Sigmoid colon (tissue), 7 donors: ENCODE data around the gene GRM7. TPM values are rescaled to one million over a fixed set of nuclear protein-coding genes. Genes with fewer than 3 reads are reported as not detected.

Experiments
- DNase-seq: peaks from one replicate; pipeline ENCODE4 v3.0.0-alpha.2; 2019
- H3K27ac ChIP-seq, 4 donors: fragments of 200-600 bp; sonication (generic); one replicate each; pipeline ENCODE4 v1.5.1; 2016 to 2019; ENCODE audit warnings: mild to moderate bottlenecking in 1 of 4
- H3K27me3 ChIP-seq, 3 donors: fragments of 200-600 bp; sonication (generic); one replicate each; pipeline ENCODE4 v1.5.1; 2019; ENCODE audit warnings: mild to moderate bottlenecking in 1 of 3
- H3K36me3 ChIP-seq, 4 donors: fragments of 200-600 bp; sonication (generic); one replicate each; pipeline ENCODE4 v1.5.1; 2016 to 2019
- H3K4me1 ChIP-seq, 4 donors: fragments of 200-600 bp; sonication (generic); one replicate each; pipeline ENCODE4 v1.5.1; 2017 to 2019
- H3K4me3 ChIP-seq, 4 donors: fragments of 200-600 bp; sonication (generic); one replicate each; pipeline ENCODE4 v1.5.1; 2017 to 2019; ENCODE audit warnings: mild to moderate bottlenecking in 2 of 4, moderate library complexity in 1 of 4
- H3K9me3 ChIP-seq, 4 donors: fragments of 200-600 bp in 3 of 4; sonication (generic) in 3 of 4; one replicate each; pipeline versions ENCODE4 v1.5.1 to v1.6.1; 2013 to 2019
- EP300 ChIP-seq, 4 donors: sonication (generic); formaldehyde crosslinking; IDR thresholded peaks; one replicate each; pipeline ENCODE4 v1.6.1; 2017; ENCODE audit warnings: antibody characterized with exemption in 4 of 4
- POLR2A ChIP-seq, 2 donors: fragments of 450-650 bp; IDR thresholded peaks; one replicate each; pipeline ENCODE4 v1.6.1; 2016; ENCODE audit warnings: antibody characterized with exemption in 2 of 2, mild to moderate bottlenecking in 2 of 2, moderate library complexity in 2 of 2
- POLR2AphosphoS5 ChIP-seq, 4 donors: sonication (generic); formaldehyde crosslinking; IDR thresholded peaks; one replicate each; pipeline ENCODE4 v1.6.1; 2017; ENCODE audit warnings: antibody characterized with exemption in 4 of 4
- WGBS, 2 donors: extraction: QIAGEN DNeasy Blood & Tissue Kit; methylation state at CpG; one replicate each; pipeline ENCODE4 v1.1.7; 2013; 5-methylcytosine and 5-hydroxymethylcytosine counted together
- intact Hi-C: fragments of 100-400 bp; cut with DNase I; formaldehyde crosslinking; loops from one replicate; pipeline ENCODE4 v1.15.1; 2023
- polyA plus RNA-seq, 3 donors: library from polyadenylated mRNA; stranded (reverse); fragments of 200-250 nt; gene quantifications; one replicate each; pipeline ENCODE4 v1.2.3, GENCODE V29; 2013
- total RNA-seq, 4 donors: library from RNA; depleted of rRNA; stranded (reverse); fragments of >200 nt; gene quantifications; one replicate each; pipeline ENCODE4 v1.1.0, GENCODE V29; 2016
- TF ChIP-seq, protein P1 (sequence below), 4 experiments: fragments of 450-650 bp in 3 of 4; fragments of 200-600 bp in 1 of 4; IDR thresholded peaks; one replicate each; pipeline ENCODE4 v1.5.1; 2016 to 2019; ENCODE audit warnings: antibody characterized with exemption in 4 of 4, mild to moderate bottlenecking in 3 of 4, moderate library complexity in 2 of 4
- donor health status: healthy with polysubstance abuse.
- donor health status: Bipolar disorder and iron deficiency.
- donor health status: healthy.

Gene GRM7
- total and polyA plus RNA-seq, 7 donors, result 0.09 to 0.71 (median 0.22) TPM; not detected in 3

DNA sequence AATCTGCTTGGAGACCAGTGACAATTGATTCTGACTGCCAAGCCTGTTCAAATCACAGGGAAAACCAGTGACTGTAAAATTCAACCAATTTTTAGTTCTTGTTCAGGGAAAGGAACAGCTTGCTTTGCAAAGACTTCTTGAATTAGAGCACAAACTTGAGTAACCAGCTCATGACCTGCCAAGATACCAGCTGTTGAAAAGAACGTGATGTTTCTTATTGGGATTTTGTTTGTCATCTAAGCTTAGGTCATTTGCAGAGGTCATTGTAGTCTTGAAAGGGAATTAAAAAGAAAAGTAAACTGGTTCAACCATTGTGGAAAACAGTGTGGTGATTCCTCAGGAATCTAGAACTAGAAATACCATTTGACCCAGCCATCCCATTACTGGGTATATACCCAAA, 428.2 kb downstream of the GRM7 start:
- 66 to 73% methylated on average over 1 of the region's 1 CpG for WGBS, 2 donors
- Histone ChIP-seq H3K4me1 (no peaks in the 10 kb centered on the region), H3K27ac (no peak overlapping the region), H3K9me3 (no peaks in the 10 kb centered on the region), H3K27me3 (no peaks in the 10 kb centered on the region), H3K36me3 (no peaks in the 10 kb centered on the region), H3K4me3 (no peak overlapping the region)
- DNase-seq, result no peak
- intact Hi-C loops, result no loop called here
- no peak for TF ChIP-seq POLR2AphosphoS5 (IDR thresholded peaks at IDR 0.05)
- TF ChIP-seq, protein P1, sequence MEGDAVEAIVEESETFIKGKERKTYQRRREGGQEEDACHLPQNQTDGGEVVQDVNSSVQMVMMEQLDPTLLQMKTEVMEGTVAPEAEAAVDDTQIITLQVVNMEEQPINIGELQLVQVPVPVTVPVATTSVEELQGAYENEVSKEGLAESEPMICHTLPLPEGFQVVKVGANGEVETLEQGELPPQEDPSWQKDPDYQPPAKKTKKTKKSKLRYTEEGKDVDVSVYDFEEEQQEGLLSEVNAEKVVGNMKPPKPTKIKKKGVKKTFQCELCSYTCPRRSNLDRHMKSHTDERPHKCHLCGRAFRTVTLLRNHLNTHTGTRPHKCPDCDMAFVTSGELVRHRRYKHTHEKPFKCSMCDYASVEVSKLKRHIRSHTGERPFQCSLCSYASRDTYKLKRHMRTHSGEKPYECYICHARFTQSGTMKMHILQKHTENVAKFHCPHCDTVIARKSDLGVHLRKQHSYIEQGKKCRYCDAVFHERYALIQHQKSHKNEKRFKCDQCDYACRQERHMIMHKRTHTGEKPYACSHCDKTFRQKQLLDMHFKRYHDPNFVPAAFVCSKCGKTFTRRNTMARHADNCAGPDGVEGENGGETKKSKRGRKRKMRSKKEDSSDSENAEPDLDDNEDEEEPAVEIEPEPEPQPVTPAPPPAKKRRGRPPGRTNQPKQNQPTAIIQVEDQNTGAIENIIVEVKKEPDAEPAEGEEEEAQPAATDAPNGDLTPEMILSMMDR (IDR thresholded peaks at IDR 0.05), result no peak
- no peak for TF ChIP-seq EP300 (IDR thresholded peaks at IDR 0.05)
- no peak for TF ChIP-seq POLR2A (IDR thresholded peaks at IDR 0.05)

DNA sequence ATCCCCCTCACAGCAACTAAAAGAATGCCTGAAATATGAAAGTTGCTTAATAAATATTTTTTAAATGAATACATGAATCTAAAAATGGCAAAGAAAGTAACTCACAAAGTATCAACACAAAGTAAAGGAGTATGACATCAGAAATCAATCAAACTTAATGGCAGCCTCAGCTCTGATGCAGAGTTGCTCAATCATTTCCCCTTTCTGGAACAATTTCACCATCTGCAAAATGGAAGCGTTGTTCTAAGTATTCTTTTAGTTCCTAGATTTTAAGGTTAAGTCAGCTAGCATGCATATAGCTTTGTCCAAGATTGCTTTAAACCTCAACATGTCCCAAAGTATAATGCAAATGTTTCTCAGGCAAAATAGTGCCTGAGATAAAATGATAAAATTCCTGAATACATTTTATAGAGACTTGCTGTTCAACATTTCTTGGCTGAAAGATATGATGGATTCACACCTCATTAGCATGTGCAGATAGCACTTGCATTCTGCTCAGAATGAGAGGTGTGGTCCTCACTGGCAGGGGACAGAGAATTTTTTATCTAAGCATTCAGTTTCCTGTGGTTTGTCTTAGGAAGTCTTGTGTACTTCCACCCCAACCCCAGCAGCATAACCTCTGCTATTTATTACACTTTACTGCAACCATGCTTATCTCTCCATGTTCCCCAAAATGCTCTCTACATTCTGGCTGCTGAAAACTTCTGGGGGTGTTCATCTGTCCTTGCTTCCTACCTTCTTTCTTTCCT, 429.3 kb downstream of the GRM7 start:
- H3K36me3 ChIP-seq, result no peaks in the 10 kb centered on the region
- DNase-seq, result no peak
- no peak overlapping the region for H3K27ac ChIP-seq
- H3K27me3 ChIP-seq, result no peaks in the 10 kb centered on the region
- 49 to 83% methylated on average over 1 of the region's 1 CpG for WGBS, 2 donors
- H3K9me3 ChIP-seq, result no peaks in the 10 kb centered on the region
- intact Hi-C loops, result no loop called here
- no peak overlapping the region for H3K4me3 ChIP-seq
- TF ChIP-seq EP300 (IDR thresholded peaks at IDR 0.05) (no peak), POLR2AphosphoS5 (IDR thresholded peaks at IDR 0.05) (no peak), POLR2A (IDR thresholded peaks at IDR 0.05) (no peak)
- TF ChIP-seq, protein P1 (IDR thresholded peaks at IDR 0.05), result no peak
- no peaks in the 10 kb centered on the region for H3K4me1 ChIP-seq

DNA sequence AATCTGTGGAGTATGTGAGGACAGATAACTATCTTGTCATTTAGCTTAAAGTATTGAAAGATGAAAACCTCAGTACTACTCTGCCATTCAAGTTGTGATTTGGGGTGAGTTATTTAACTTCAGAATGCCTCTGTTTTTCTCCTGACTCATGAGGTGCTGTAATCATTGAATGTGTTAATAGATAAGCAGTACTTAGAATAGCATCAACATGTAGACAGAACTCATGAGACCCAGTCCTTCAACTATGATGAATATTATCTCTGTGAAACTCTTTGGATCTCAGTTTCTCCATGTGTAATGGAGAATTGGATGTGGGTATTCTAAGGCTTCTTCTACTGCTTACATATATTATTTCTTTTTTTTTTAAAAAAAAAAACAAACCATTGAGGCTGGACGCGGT, 431.4 kb downstream of the GRM7 start:
- no peaks in the 10 kb centered on the region for H3K27me3 ChIP-seq
- TF ChIP-seq, protein P1 (IDR thresholded peaks at IDR 0.05), result no peak
- no peak overlapping the region for H3K4me3 ChIP-seq
- WGBS, 2 donors, result 94 to 96% methylated on average over 2 of the region's 2 CpGs
- no peak overlapping the region for H3K27ac ChIP-seq
- H3K4me1 ChIP-seq, result no peaks in the 10 kb centered on the region
- intact Hi-C loops, result no loop called here
- H3K9me3 ChIP-seq, result no peaks in the 10 kb centered on the region
- no peaks in the 10 kb centered on the region for H3K36me3 ChIP-seq
- no peak for DNase-seq

DNA sequence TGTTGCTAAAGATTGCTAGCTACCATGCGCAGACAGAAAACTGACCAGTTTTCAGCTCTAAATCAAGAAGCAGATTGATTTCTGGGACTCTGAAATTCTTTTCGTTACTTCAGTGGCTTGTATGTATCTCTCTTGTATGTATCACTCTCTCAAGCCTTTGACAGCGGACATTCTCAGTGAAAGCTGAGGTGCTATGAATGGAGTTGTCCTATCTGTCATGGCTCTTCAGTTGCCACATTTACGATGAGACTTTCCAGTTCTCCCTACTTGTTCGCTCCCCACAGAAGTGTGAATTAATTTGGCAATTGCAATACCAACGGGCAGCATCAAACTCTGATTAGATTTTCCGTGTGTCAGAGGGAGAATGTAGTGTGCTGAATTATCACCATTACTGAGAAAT, 432.4 kb downstream of the GRM7 start:
- TF ChIP-seq, protein P1 (IDR thresholded peaks at IDR 0.05), result no peak
- TF ChIP-seq EP300 (IDR thresholded peaks at IDR 0.05) (no peak), POLR2A (IDR thresholded peaks at IDR 0.05) (no peak), POLR2AphosphoS5 (IDR thresholded peaks at IDR 0.05) (no peak)
- no peak overlapping the region for H3K27ac ChIP-seq
- no peaks in the 10 kb centered on the region for H3K9me3 ChIP-seq
- no peaks in the 10 kb centered on the region for H3K27me3 ChIP-seq
- H3K4me1 ChIP-seq, result no peaks in the 10 kb centered on the region
- DNase-seq, result no peak
- H3K36me3 ChIP-seq, result no peaks in the 10 kb centered on the region
- 89 to 92% methylated on average over 7 of the region's 7 CpGs for WGBS, 2 donors
- intact Hi-C loops, result no loop called here
- H3K4me3 ChIP-seq, result no peak overlapping the region

DNA sequence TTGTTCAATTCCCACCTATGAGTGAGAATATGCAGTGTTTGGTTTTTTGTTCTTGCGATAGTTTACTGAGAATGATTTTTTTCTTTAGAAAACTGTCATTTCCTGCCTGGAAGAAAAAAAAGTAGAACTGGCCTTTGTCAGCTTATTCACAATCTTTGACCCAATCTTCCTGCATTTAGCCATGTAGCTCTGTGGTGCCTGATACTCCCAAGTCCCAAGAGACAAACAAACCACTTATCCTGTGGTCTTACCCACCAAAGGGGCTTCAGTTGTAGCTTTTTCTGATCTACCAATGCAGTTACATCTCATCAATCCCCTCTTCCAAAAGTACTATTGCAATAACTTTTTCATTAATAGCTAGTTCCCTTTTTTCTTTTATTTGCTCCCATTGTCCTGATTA, 444.6 kb downstream of the GRM7 start:
- Histone ChIP-seq H3K27me3 (no peaks in the 10 kb centered on the region), H3K36me3 (no peaks in the 10 kb centered on the region), H3K27ac (no peak overlapping the region), H3K9me3 (no peaks in the 10 kb centered on the region), H3K4me1 (peaks cover 0 to 38% (median 21%) of the 10 kb centered on the region in 4 donors), H3K4me3 (no peak overlapping the region)
- TF ChIP-seq, protein P1 (IDR thresholded peaks at IDR 0.05), result no peak
- TF ChIP-seq POLR2A (IDR thresholded peaks at IDR 0.05) (no peak), EP300 (IDR thresholded peaks at IDR 0.05) (no peak), POLR2AphosphoS5 (IDR thresholded peaks at IDR 0.05) (no peak)
- DNase-seq, result no peak
- WGBS, 2 donors, result 43 to 100% methylated on average over 1 of the region's 1 CpG
- intact Hi-C loops, result loop anchor here (5.0 kb wide), 1 partner anchor 77 kb away; no protein-coding TSS in a partner anchor
